ENCODE results near the gene NABP2. TPM values are rescaled to one million over a fixed set of nuclear protein-coding genes. Genes with fewer than 3 reads are reported as not detected.

NABP2 gene
- total RNA-seq, 1 donor from 2014 or later = 40.5 TPM

GRCh38 chr12:56206452-56207166, 17.5 kb upstream of the NABP2 start:
- no peak overlapping the region for H3K4me3 ChIP-seq (ENCODE audit: low read depth, low read length)
- H3K27me3 ChIP-seq (ENCODE audit: control insufficient read depth, insufficient read depth, low read length) = no peaks in the 10 kb centered on the region
- DNase-seq (ENCODE audit: low read depth) (peak; percentile 59), FAIRE-seq (no peak)
- peak; percentile 78 for TF ChIP-seq CTCF (IDR thresholded peaks at IDR 0.05; ENCODE audit: insufficient read depth, low read length, severe bottlenecking)
- peaks cover 28% of the 10 kb centered on the region for H3K36me3 ChIP-seq (ENCODE audit: control insufficient read depth, insufficient read depth, low read length)

GRCh38 chr12:56208006-56208405, 16.1 kb upstream of the NABP2 start:
- FAIRE-seq = peak; percentile 68
- H3K4me3 ChIP-seq (ENCODE audit: low read depth, low read length) = no peak overlapping the region
- no peak for DNase-seq (ENCODE audit: low read depth)
- no peak for TF ChIP-seq CTCF (IDR thresholded peaks at IDR 0.05; ENCODE audit: insufficient read depth, low read length, severe bottlenecking)
- H3K27me3 ChIP-seq (ENCODE audit: control insufficient read depth, insufficient read depth, low read length) = no peaks in the 10 kb centered on the region
- peaks cover 33% of the 10 kb centered on the region for H3K36me3 ChIP-seq (ENCODE audit: control insufficient read depth, insufficient read depth, low read length)

GRCh38 chr12:56212361-56212760, 11.8 kb upstream of the NABP2 start:
- no peak for FAIRE-seq

GRCh38 chr12:56213878-56214277, 10.3 kb upstream of the NABP2 start:
- no peak overlapping the region for H3K4me3 ChIP-seq (ENCODE audit: low read depth, low read length)
- DNase-seq (ENCODE audit: low read depth) = no peak
- TF ChIP-seq CTCF (IDR thresholded peaks at IDR 0.05; ENCODE audit: insufficient read depth, low read length, severe bottlenecking) = no peak
- FAIRE-seq = no peak
- peaks cover 26% of the 10 kb centered on the region for H3K36me3 ChIP-seq (ENCODE audit: control insufficient read depth, insufficient read depth, low read length)
- H3K27me3 ChIP-seq (ENCODE audit: control insufficient read depth, insufficient read depth, low read length) = no peaks in the 10 kb centered on the region

More at GRCh38 chr12:56212361-56212760, 11.8 kb upstream of the NABP2 start:
- Histone ChIP-seq H3K27me3 (ENCODE audit: control insufficient read depth, insufficient read depth, low read length) (no peaks in the 10 kb centered on the region), H3K36me3 (ENCODE audit: control insufficient read depth, insufficient read depth, low read length) (peaks cover 35% of the 10 kb centered on the region), H3K4me3 (ENCODE audit: low read depth, low read length) (no peak overlapping the region)
- no peak for TF ChIP-seq CTCF (IDR thresholded peaks at IDR 0.05; ENCODE audit: insufficient read depth, low read length, severe bottlenecking)
- DNase-seq (ENCODE audit: low read depth) = no peak

GRCh38 chr12:56216461-56216860, 7.7 kb upstream of the NABP2 start:
- H3K27me3 ChIP-seq (ENCODE audit: control insufficient read depth, insufficient read depth, low read length) = no peaks in the 10 kb centered on the region
- no peak overlapping the region for H3K4me3 ChIP-seq (ENCODE audit: low read depth, low read length)
- no peak for FAIRE-seq
- H3K36me3 ChIP-seq (ENCODE audit: control insufficient read depth, insufficient read depth, low read length) = peaks cover 17% of the 10 kb centered on the region
- DNase-seq (ENCODE audit: low read depth) = no peak
- TF ChIP-seq CTCF (IDR thresholded peaks at IDR 0.05; ENCODE audit: insufficient read depth, low read length, severe bottlenecking) = no peak

- no peak overlapping the region for H3K4me3 ChIP-seq (ENCODE audit: low read depth, low read length)
- FAIRE-seq = no peak
These were observed 4.3 kb upstream of the NABP2 start for GRCh38 chr12:56219840-56220239.

More at GRCh38 chr12:56219840-56220239, 4.3 kb upstream of the NABP2 start:
- no peak for DNase-seq (ENCODE audit: low read depth)
- H3K27me3 ChIP-seq (ENCODE audit: control insufficient read depth, insufficient read depth, low read length) = no peaks in the 10 kb centered on the region
- TF ChIP-seq CTCF (IDR thresholded peaks at IDR 0.05; ENCODE audit: insufficient read depth, low read length, severe bottlenecking) = no peak
- H3K36me3 ChIP-seq (ENCODE audit: control insufficient read depth, insufficient read depth, low read length) = peaks cover 6% of the 10 kb centered on the region
